ENCODE measurements around the gene TOB1. TPM values are rescaled to one million over a fixed set of nuclear protein-coding genes. Genes with fewer than 3 reads are reported as not detected.

Gene TOB1
- total RNA-seq, 1 experiment from 2014 or later: 31.6 TPM

- H4K8ac ChIP-seq (replicated peaks; ENCODE audit: insufficient read length, low read depth, low read length): no peak overlapping the region
- no peak overlapping the region for H3K9ac ChIP-seq (ENCODE audit: extremely low read depth, insufficient read length, low read length)
- Mint-ChIP-seq H3K36me3 (ENCODE audit: insufficient read depth in 1 of 3, low read depth in 3 of 3) (peaks cover 0 to 4% (median 1%) of the 10 kb centered on the region in 3 experiments; a peak in 6 of 7 replicates), H3K27me3 (ENCODE audit: low read depth) (peaks cover 3% of the 10 kb centered on the region), H3K9me3 (no peaks in the 10 kb centered on the region), H3K4me3 (no peak overlapping the region), H3K4me1 (peaks cover 2 to 12% of the 10 kb centered on the region in 2 experiments), H3K27ac (no peak overlapping the region)
- H3K18ac ChIP-seq (ENCODE audit: insufficient read length, low read depth, low read length): no peak overlapping the region
- no CpG with 5 or more reads among the region's 2 CpGs for WGBS (ENCODE audit: extremely low coverage, insufficient read length, low lambda C conversion rate)
- H4K5ac ChIP-seq (ENCODE audit: insufficient read length, low read depth, low read length): no peak overlapping the region
- no peak overlapping the region for H3K14ac ChIP-seq (ENCODE audit: insufficient read depth, low read length)
- H3T11ph ChIP-seq (ENCODE audit: low read length): no peak overlapping the region
- no peaks in the 10 kb centered on the region for H3K4me1 ChIP-seq (ENCODE audit: insufficient read depth, low read length)
- H3K56ac ChIP-seq (ENCODE audit: insufficient read length, low read depth, low read length): no peak overlapping the region
- no peak overlapping the region for H3K27ac ChIP-seq (ENCODE audit: insufficient read length, low read depth, low read length)
- H4K91ac ChIP-seq (ENCODE audit: insufficient read length, low read depth, low read length): no peak overlapping the region
- H2BK120ac ChIP-seq (ENCODE audit: low read depth, low read length, poor library complexity, severe bottlenecking): no peak overlapping the region
- no peaks in the 10 kb centered on the region for H3K9me3 ChIP-seq (ENCODE audit: control insufficient read depth, low read depth, low read length)
- H2BK5ac ChIP-seq (ENCODE audit: insufficient read length, low read length): no peak overlapping the region
- H2BK15ac ChIP-seq (ENCODE audit: low read depth, low read length): no peak overlapping the region
- DNase-seq: no peak
- no peak overlapping the region for H2AK5ac ChIP-seq (ENCODE audit: insufficient read length, low read length)
- no peaks in the 10 kb centered on the region for H4K20me1 ChIP-seq (ENCODE audit: control insufficient read depth, insufficient read depth, insufficient read length)
- H3K23me2 ChIP-seq (ENCODE audit: insufficient read length, low read depth, low read length, poor library complexity, severe bottlenecking): no peaks in the 10 kb centered on the region
- no peak overlapping the region for H2AFZ ChIP-seq (ENCODE audit: low read length)
- H3K79me2 ChIP-seq (ENCODE audit: insufficient read depth, low read length): no peaks in the 10 kb centered on the region
- H2BK12ac ChIP-seq (ENCODE audit: insufficient read length, low read depth, low read length): no peak overlapping the region
- H3K4me2 ChIP-seq (ENCODE audit: insufficient read depth, insufficient read length, low read length): no peak overlapping the region
- no peak overlapping the region for H3K23ac ChIP-seq (ENCODE audit: insufficient read length, low read depth, low read length)
- H3K27me3 ChIP-seq (ENCODE audit: insufficient read depth, low read length): no peaks in the 10 kb centered on the region
- H3K4ac ChIP-seq (ENCODE audit: low read depth, low read length): no peak overlapping the region
- no peak for TF ChIP-seq CTCF (conservative IDR thresholded peaks at IDR 0.05)
- H3K79me1 ChIP-seq (ENCODE audit: insufficient read depth, low read depth, low read length, poor library complexity, severe bottlenecking): no peaks in the 10 kb centered on the region
- no peak overlapping the region for H2BK20ac ChIP-seq (ENCODE audit: low read depth, low read length, poor library complexity, severe bottlenecking)
Measured at GRCh38 chr17:50856431-50856830, 9.7 kb downstream of the TOB1 start.

Data from H9 (cell line).